ENCODE data around the gene PANK4.

GRCh38 chr1:2508751-2509150 lies 17.6 kb downstream of the PANK4 start:
- TF ChIP-seq POLR2A (IDR thresholded peaks at IDR 0.05; ENCODE audit: low read length) (no peak), GATA1 (IDR thresholded peaks at IDR 0.05; ENCODE audit: low read depth, low read length) (no peak)

Data from erythroblast (primary cell).